ENCODE measurements around the gene TMOD1.

TMOD1 gene

DNA sequence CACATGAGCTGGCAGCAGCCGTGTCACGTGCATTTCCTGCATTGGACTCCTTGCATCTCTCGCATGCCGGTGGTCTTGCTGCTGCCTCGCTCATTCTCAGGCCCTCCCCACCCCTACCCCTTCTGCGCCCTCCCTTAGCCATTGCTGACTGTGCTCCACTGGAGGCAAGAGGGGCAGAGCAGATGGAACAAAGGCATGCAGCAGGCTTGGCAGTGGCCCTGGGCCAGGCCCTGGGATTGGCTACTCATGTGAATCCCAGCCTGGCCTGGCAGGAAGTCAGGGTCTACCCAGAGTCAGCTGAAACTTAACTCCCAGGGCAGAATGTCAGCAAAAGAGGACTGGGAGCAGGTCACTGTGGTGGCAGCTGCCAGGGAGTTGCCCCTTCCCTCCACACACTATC is 69.4 kb downstream of the TMOD1 start:
- no peaks in the 10 kb centered on the region for H3K4me1 ChIP-seq (ENCODE audit: control insufficient read depth, low read length)
- TF ChIP-seq CTCF (IDR thresholded peaks at IDR 0.05; ENCODE audit: low read depth, low read length, poor library complexity, severe bottlenecking) = no peak
- no peak for TF ChIP-seq EZH2phosphoT487 (IDR thresholded peaks at IDR 0.05; ENCODE audit: borderline replicate concordance, low read length)
- H3K9me2 ChIP-seq (replicated peaks; ENCODE audit: control insufficient read depth, low read length) = no peaks in the 10 kb centered on the region

GRCh38 chr9:97571664-97572063 is 70.2 kb downstream of the TMOD1 start:
- TF ChIP-seq EZH2phosphoT487 (IDR thresholded peaks at IDR 0.05; ENCODE audit: borderline replicate concordance, low read length) (no peak), CTCF (IDR thresholded peaks at IDR 0.05; ENCODE audit: low read depth, low read length, poor library complexity, severe bottlenecking) (no peak)
- Histone ChIP-seq H3K79me2 (ENCODE audit: control insufficient read depth, low read length) (no peaks in the 10 kb centered on the region), H3F3A (ENCODE audit: control insufficient read depth, insufficient read depth) (no peaks in the 10 kb centered on the region), H3K9me3 (ENCODE audit: control insufficient read depth, insufficient read depth, low read length) (no peaks in the 10 kb centered on the region), H3K27ac (ENCODE audit: low read depth, low read length) (no peak overlapping the region), H3K4me3 (ENCODE audit: low read length) (no peak overlapping the region), H4K20me1 (ENCODE audit: control insufficient read depth, insufficient read depth, low read depth, low read length) (no peaks in the 10 kb centered on the region), H3K36me3 (ENCODE audit: control insufficient read depth, low read length) (no peaks in the 10 kb centered on the region), H3K9me2 (replicated peaks; ENCODE audit: control insufficient read depth, low read length) (no peaks in the 10 kb centered on the region), H3K27me3 (ENCODE audit: control insufficient read depth, low read length) (no peaks in the 10 kb centered on the region; the same call in 1 of the 2 replicates), H3K4me1 (ENCODE audit: control insufficient read depth, low read length) (no peaks in the 10 kb centered on the region), H3K4me2 (ENCODE audit: low read length) (no peak overlapping the region)

More for the DNA sequence above, 69.4 kb downstream of the TMOD1 start:
- no peaks in the 10 kb centered on the region for H3K9me3 ChIP-seq (ENCODE audit: control insufficient read depth, insufficient read depth, low read length)
- no peaks in the 10 kb centered on the region for H3F3A ChIP-seq (ENCODE audit: control insufficient read depth, insufficient read depth)
- no peaks in the 10 kb centered on the region for H3K79me2 ChIP-seq (ENCODE audit: control insufficient read depth, low read length)
- no peak overlapping the region for H3K4me2 ChIP-seq (ENCODE audit: low read length)
- H3K27me3 ChIP-seq (ENCODE audit: control insufficient read depth, low read length) = no peaks in the 10 kb centered on the region; the same call in 1 of the 2 replicates
- no peak overlapping the region for H3K4me3 ChIP-seq (ENCODE audit: low read length)
- H4K20me1 ChIP-seq (ENCODE audit: control insufficient read depth, insufficient read depth, low read depth, low read length) = no peaks in the 10 kb centered on the region
- no peaks in the 10 kb centered on the region for H3K36me3 ChIP-seq (ENCODE audit: control insufficient read depth, low read length)
- H3K27ac ChIP-seq (ENCODE audit: low read depth, low read length) = no peak overlapping the region

DNA sequence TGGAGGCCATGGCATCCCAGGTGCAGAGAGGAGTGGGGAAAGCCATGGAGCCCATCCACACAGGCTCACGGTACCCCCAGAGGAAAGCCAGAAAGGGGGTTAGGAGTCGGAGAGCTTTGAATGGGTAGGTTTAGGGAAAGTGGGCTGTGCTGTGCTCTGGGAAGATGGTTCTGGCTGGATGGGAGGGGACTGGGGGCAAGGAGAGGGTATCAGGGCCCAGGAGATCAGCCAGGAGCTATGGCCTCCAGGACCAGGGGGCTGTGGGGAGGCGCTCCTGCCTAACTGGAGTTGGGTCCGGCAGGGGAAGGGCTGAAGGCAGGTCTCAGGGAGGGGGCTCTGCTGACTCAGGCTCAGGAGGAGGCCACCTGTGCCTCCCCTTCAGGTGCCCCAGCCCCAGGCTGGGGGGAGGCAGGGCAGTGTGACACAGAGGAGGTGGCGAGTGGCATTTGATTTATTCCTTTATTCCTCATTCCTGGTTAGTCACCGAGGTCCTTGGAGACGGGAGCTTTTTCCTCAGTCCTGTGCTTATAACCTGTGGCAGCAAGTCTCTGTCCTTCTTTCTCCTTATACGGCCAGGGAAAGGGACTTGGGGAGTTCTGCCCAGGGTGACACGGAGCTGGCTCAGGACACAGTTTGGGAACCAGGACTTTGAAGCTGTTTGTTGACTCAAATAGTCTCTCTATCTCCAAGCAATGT is 70.9 kb downstream of the TMOD1 start:
- H3K4me3 ChIP-seq (ENCODE audit: low read length) = no peak overlapping the region
- TF ChIP-seq CTCF (IDR thresholded peaks at IDR 0.05; ENCODE audit: low read depth, low read length, poor library complexity, severe bottlenecking) (no peak), EZH2phosphoT487 (IDR thresholded peaks at IDR 0.05; ENCODE audit: borderline replicate concordance, low read length) (no peak)
- H4K20me1 ChIP-seq (ENCODE audit: control insufficient read depth, insufficient read depth, low read depth, low read length) = no peaks in the 10 kb centered on the region
- H3K9me2 ChIP-seq (replicated peaks; ENCODE audit: control insufficient read depth, low read length) = no peaks in the 10 kb centered on the region
- no peaks in the 10 kb centered on the region for H3K4me1 ChIP-seq (ENCODE audit: control insufficient read depth, low read length)
- H3K9me3 ChIP-seq (ENCODE audit: control insufficient read depth, insufficient read depth, low read length) = no peaks in the 10 kb centered on the region
- no peaks in the 10 kb centered on the region; the same call in 1 of the 2 replicates for H3K27me3 ChIP-seq (ENCODE audit: control insufficient read depth, low read length)
- H3K79me2 ChIP-seq (ENCODE audit: control insufficient read depth, low read length) = no peaks in the 10 kb centered on the region
- no peaks in the 10 kb centered on the region for H3F3A ChIP-seq (ENCODE audit: control insufficient read depth, insufficient read depth)
- H3K27ac ChIP-seq (ENCODE audit: low read depth, low read length) = no peak overlapping the region
- H3K36me3 ChIP-seq (ENCODE audit: control insufficient read depth, low read length) = no peaks in the 10 kb centered on the region
- H3K4me2 ChIP-seq (ENCODE audit: low read length) = no peak overlapping the region

All from DOHH2 (cell line).